Activated CD8-positive, alpha-beta memory T cell treated with anti-CD3 and anti-CD28 coated beads, Interleukin-2, amount 10 ng/mL, durations not matched to agents 7 days and 5 days (primary cell): ENCODE measurements around the gene CPA1. TPM values are rescaled to one million over a fixed set of nuclear protein-coding genes. Genes with fewer than 3 reads are reported as not detected.
"Not testable (repeated sequence)": the region's sequence is repeated elsewhere in the genome, so short reads cannot be mapped to it uniquely, and the experiment has no call there.

Experiments
- ATAC-seq: fragments of 150-1000 bp; cut with Tn5 transposase; one replicate; pipeline ENCODE4 v1.10.0; 2021; ENCODE audit warnings: moderate library complexity
- CTCF ChIA-PET: fragments of 350-600 bp; sonication (Branson Sonifier 250); formaldehyde crosslinking; loops from one replicate; lab custom pipeline; 2021; ENCODE audit warnings: antibody characterized with exemption; lab: Charles Lee
- DNase-seq: peaks from one replicate; pipeline ENCODE4 v3.0.0-alpha.2; 2020
- H3K27ac Mint-ChIP-seq: one replicate; pipeline ENCODE4 v1.8.0; 2021; ENCODE audit warnings: mild to moderate bottlenecking, mixed read lengths
- H3K27me3 Mint-ChIP-seq: one replicate; pipeline ENCODE4 v1.8.0; 2021; ENCODE audit warnings: mixed read lengths
- H3K36me3 Mint-ChIP-seq: one replicate; pipeline ENCODE4 v1.8.0; 2021; ENCODE audit warnings: mild to moderate bottlenecking, mixed read lengths
- H3K4me1 Mint-ChIP-seq: one replicate; pipeline ENCODE4 v1.8.0; 2021; ENCODE audit warnings: mixed read lengths
- H3K4me3 Mint-ChIP-seq: one replicate; pipeline ENCODE4 v1.8.0; 2021; ENCODE audit warnings: mild to moderate bottlenecking, moderate library complexity, mixed read lengths
- H3K9me3 Mint-ChIP-seq: one replicate; pipeline ENCODE4 v1.8.0; 2022; ENCODE audit warnings: low read depth, mixed read lengths
- total RNA-seq, 2 experiments: library from RNA; stranded (reverse); gene quantifications; one replicate each; pipeline ENCODE4 v1.2.3, GENCODE V29; 2021

The CPA1 gene
- total RNA-seq, 2 experiments from 2014 or later: not detected

- CTCF ChIA-PET: no interaction called here
- H3K4me1 Mint-ChIP-seq: peaks cover 21% of the 10 kb centered on the region
- DNase-seq (no peak), ATAC-seq (no peak)
- H3K27me3 Mint-ChIP-seq: peaks cover 2% of the 10 kb centered on the region
- H3K27ac Mint-ChIP-seq: no peak overlapping the region
- H3K4me3 Mint-ChIP-seq: no peak overlapping the region
- no peaks in the 10 kb centered on the region for H3K9me3 Mint-ChIP-seq
- no peaks in the 10 kb centered on the region for H3K36me3 Mint-ChIP-seq
These were observed 7.7 kb upstream of the CPA1 start for GRCh38 chr7:130372402-130373165.

- H3K4me1 Mint-ChIP-seq: peaks cover 3% of the 10 kb centered on the region
- ATAC-seq (no peak), DNase-seq (no peak)
- peaks cover 2% of the 10 kb centered on the region for H3K27me3 Mint-ChIP-seq
- H3K4me3 Mint-ChIP-seq: no peak overlapping the region
- no peaks in the 10 kb centered on the region for H3K9me3 Mint-ChIP-seq
- CTCF ChIA-PET: no interaction called here
- H3K27ac Mint-ChIP-seq: no peak overlapping the region
- no peaks in the 10 kb centered on the region for H3K36me3 Mint-ChIP-seq
These were observed 5.8 kb upstream of the CPA1 start for GRCh38 chr7:130374507-130374906.

GRCh38 chr7:130376461-130376860, 3.8 kb upstream of the CPA1 start:
- H3K36me3 Mint-ChIP-seq, H3K4me1 Mint-ChIP-seq, DNase-seq, H3K27me3 Mint-ChIP-seq, H3K27ac Mint-ChIP-seq, H3K9me3 Mint-ChIP-seq, ATAC-seq, CTCF ChIA-PET, H3K4me3 Mint-ChIP-seq: not testable (repeated sequence)

- Mint-ChIP-seq H3K4me1 (no peaks in the 10 kb centered on the region), H3K4me3 (no peak overlapping the region), H3K36me3 (no peaks in the 10 kb centered on the region), H3K27me3 (no peaks in the 10 kb centered on the region), H3K9me3 (no peaks in the 10 kb centered on the region), H3K27ac (no peak overlapping the region)
- ATAC-seq (no peak), DNase-seq (no peak)
- CTCF ChIA-PET: no interaction called here
These were observed 3.1 kb upstream of the CPA1 start for GRCh38 chr7:130377178-130377577.

GRCh38 chr7:130379019-130379418, 1.3 kb upstream of the CPA1 start:
- CTCF ChIA-PET: no interaction called here

GRCh38 chr7:130379532-130379920, 768 bp upstream of the CPA1 start:
- no peak overlapping the region for H3K27ac Mint-ChIP-seq
- CTCF ChIA-PET: no interaction called here
- H3K9me3 Mint-ChIP-seq: no peaks in the 10 kb centered on the region
- no peaks in the 10 kb centered on the region for H3K36me3 Mint-ChIP-seq
- no peak overlapping the region for H3K4me3 Mint-ChIP-seq
- no peaks in the 10 kb centered on the region for H3K27me3 Mint-ChIP-seq
- ATAC-seq (no peak), DNase-seq (no peak)
- no peaks in the 10 kb centered on the region for H3K4me1 Mint-ChIP-seq

More at GRCh38 chr7:130379019-130379418, 1.3 kb upstream of the CPA1 start:
- H3K4me1 Mint-ChIP-seq: no peaks in the 10 kb centered on the region
- no peak overlapping the region for H3K27ac Mint-ChIP-seq
- no peak overlapping the region for H3K4me3 Mint-ChIP-seq
- ATAC-seq (no peak), DNase-seq (no peak)
- H3K36me3 Mint-ChIP-seq: no peaks in the 10 kb centered on the region
- no peaks in the 10 kb centered on the region for H3K9me3 Mint-ChIP-seq
- no peaks in the 10 kb centered on the region for H3K27me3 Mint-ChIP-seq

- no peaks in the 10 kb centered on the region for H3K27me3 Mint-ChIP-seq
- H3K27ac Mint-ChIP-seq: no peak overlapping the region
- peak; percentile 23 for DNase-seq
- CTCF ChIA-PET: no interaction called here
- no peak overlapping the region for H3K4me3 Mint-ChIP-seq
- no peaks in the 10 kb centered on the region for H3K9me3 Mint-ChIP-seq
- no peak for ATAC-seq
- H3K4me1 Mint-ChIP-seq: no peaks in the 10 kb centered on the region
- H3K36me3 Mint-ChIP-seq: no peaks in the 10 kb centered on the region
These were observed 664 bp downstream of the CPA1 start for GRCh38 chr7:130380861-130381455.

- Mint-ChIP-seq H3K36me3 (no peaks in the 10 kb centered on the region), H3K4me1 (no peaks in the 10 kb centered on the region), H3K27ac (no peak overlapping the region), H3K27me3 (no peaks in the 10 kb centered on the region), H3K4me3 (no peak overlapping the region), H3K9me3 (no peaks in the 10 kb centered on the region)
- ATAC-seq (no peak), DNase-seq (peak; percentile 14)
- CTCF ChIA-PET: no interaction called here
These were observed 1.4 kb downstream of the CPA1 start for GRCh38 chr7:130381468-130382312.

- ATAC-seq (no peak), DNase-seq (peak; percentile 33)
- Mint-ChIP-seq H3K4me1 (no peaks in the 10 kb centered on the region), H3K4me3 (no peak overlapping the region), H3K9me3 (no peaks in the 10 kb centered on the region), H3K27ac (no peak overlapping the region), H3K27me3 (no peaks in the 10 kb centered on the region), H3K36me3 (no peaks in the 10 kb centered on the region)
- CTCF ChIA-PET: no interaction called here
These were observed 3.1 kb downstream of the CPA1 start for GRCh38 chr7:130383187-130383980.

- Mint-ChIP-seq H3K4me3 (no peak overlapping the region), H3K27me3 (no peaks in the 10 kb centered on the region), H3K4me1 (no peaks in the 10 kb centered on the region), H3K27ac (no peak overlapping the region), H3K9me3 (no peaks in the 10 kb centered on the region), H3K36me3 (no peaks in the 10 kb centered on the region)
- DNase-seq: peak; percentile 28
- CTCF ChIA-PET: no interaction called here
- no peak for ATAC-seq
These were observed 4.1 kb downstream of the CPA1 start for GRCh38 chr7:130384371-130384801.

- Mint-ChIP-seq H3K4me3 (no peak overlapping the region), H3K36me3 (no peaks in the 10 kb centered on the region)
- CTCF ChIA-PET: no interaction called here
These were observed 4.7 kb downstream of the CPA1 start for GRCh38 chr7:130384841-130385599.

GRCh38 chr7:130385600-130386066, 5.3 kb downstream of the CPA1 start:
- ATAC-seq: no peak
- H3K27me3 Mint-ChIP-seq: no peaks in the 10 kb centered on the region
- no peaks in the 10 kb centered on the region for H3K9me3 Mint-ChIP-seq
- H3K4me3 Mint-ChIP-seq: no peak overlapping the region
- H3K36me3 Mint-ChIP-seq: no peaks in the 10 kb centered on the region
- H3K4me1 Mint-ChIP-seq: no peaks in the 10 kb centered on the region
- CTCF ChIA-PET: no interaction called here
- DNase-seq: no peak
- H3K27ac Mint-ChIP-seq: no peak overlapping the region

More at GRCh38 chr7:130384841-130385599, 4.7 kb downstream of the CPA1 start:
- no peaks in the 10 kb centered on the region for H3K4me1 Mint-ChIP-seq
- no peak overlapping the region for H3K27ac Mint-ChIP-seq
- no peaks in the 10 kb centered on the region for H3K9me3 Mint-ChIP-seq
- DNase-seq (no peak), ATAC-seq (no peak)
- H3K27me3 Mint-ChIP-seq: no peaks in the 10 kb centered on the region
